ENCODE results near the gene IRF5. TPM values are rescaled to one million over a fixed set of nuclear protein-coding genes. Genes with fewer than 3 reads are reported as not detected.

The IRF5 gene
- polyA plus RNA-seq, 1 donor (not counting 4 experiments of a cell fraction or from before 2014, with no cell fraction given): 0.88 TPM

- no peaks in the 10 kb centered on the region for H3K9me1 ChIP-seq (ENCODE audit: control insufficient read depth, extremely low read depth, insufficient read depth, low read length)
- H3K27me3 ChIP-seq (ENCODE audit: control insufficient read depth, extremely low read depth, insufficient read depth, low read length): no peaks in the 10 kb centered on the region
- no peak overlapping the region for H3K27ac ChIP-seq (ENCODE audit: control insufficient read depth, insufficient read depth, low read length)
- no peaks in the 10 kb centered on the region for H3K4me1 ChIP-seq (ENCODE audit: control insufficient read depth, extremely low read depth, insufficient read depth, low read length)
- FAIRE-seq (no peak), DNase-seq (ENCODE audit: low read depth, low spot score) (no peak)
- H3K4me2 ChIP-seq (ENCODE audit: control insufficient read depth, extremely low read depth, insufficient read depth, low read depth, low read length): no peak overlapping the region
- dilution Hi-C loops (cut with MboI; ENCODE audit: extremely low pct_ligation_motif_present, low sequenced_read_pairs): no loop called here
- TF ChIP-seq EZH2 (IDR thresholded peaks at IDR 0.05; ENCODE audit: low read length): no peak
- TF ChIP-seq CTCF (optimal IDR thresholded peaks at IDR 0.05 in 1 of 3, IDR thresholded peaks at IDR 0.05 in 1 of 3, conservative IDR thresholded peaks at IDR 0.05 in 1 of 3; ENCODE audit: extremely low read depth in 1 of 3, insufficient read depth in 2 of 3, low read length in 3 of 3): no peak
- H4K20me1 ChIP-seq (ENCODE audit: control insufficient read depth, extremely low read depth, insufficient read depth, low read length): no peaks in the 10 kb centered on the region
- H3K4me3 ChIP-seq (ENCODE audit: control insufficient read depth in 2 of 3, extremely low read depth in 1 of 3, insufficient read depth in 2 of 3, low read depth in 1 of 3, low read length in 3 of 3): no peak overlapping the region
- H3K9ac ChIP-seq (ENCODE audit: control insufficient read depth, extremely low read depth, insufficient read depth, low read length): no peak overlapping the region
- H3K79me2 ChIP-seq (ENCODE audit: control insufficient read depth, insufficient read depth, low read length): no peaks in the 10 kb centered on the region
- H3K9me3 ChIP-seq (ENCODE audit: control insufficient read depth, low read depth, low read length): no peaks in the 10 kb centered on the region
- peaks cover 0 to 2% of the 10 kb centered on the region in 2 experiments for H3K36me3 ChIP-seq (ENCODE audit: control insufficient read depth in 2 of 2, extremely low read depth in 1 of 2, insufficient read depth in 2 of 2, low read length in 2 of 2)
- H2AFZ ChIP-seq (ENCODE audit: control insufficient read depth, low read length): no peak overlapping the region
Measured at GRCh38 chr7:128944487-128945236, 6.9 kb downstream of the IRF5 start.

- no peak overlapping the region for H3K9ac ChIP-seq (ENCODE audit: control insufficient read depth, extremely low read depth, insufficient read depth, low read length)
- DNase-seq (ENCODE audit: low read depth, low spot score) (no peak), FAIRE-seq (no peak)
- H3K79me2 ChIP-seq (ENCODE audit: control insufficient read depth, insufficient read depth, low read length): no peaks in the 10 kb centered on the region
- TF ChIP-seq EZH2 (IDR thresholded peaks at IDR 0.05; ENCODE audit: low read length): no peak
- TF ChIP-seq CTCF (optimal IDR thresholded peaks at IDR 0.05 in 1 of 3, IDR thresholded peaks at IDR 0.05 in 1 of 3, conservative IDR thresholded peaks at IDR 0.05 in 1 of 3; ENCODE audit: extremely low read depth in 1 of 3, insufficient read depth in 2 of 3, low read length in 3 of 3): no peak
- H3K9me1 ChIP-seq (ENCODE audit: control insufficient read depth, extremely low read depth, insufficient read depth, low read length): no peaks in the 10 kb centered on the region
- H2AFZ ChIP-seq (ENCODE audit: control insufficient read depth, low read length): no peak overlapping the region
- no peak overlapping the region for H3K4me3 ChIP-seq (ENCODE audit: control insufficient read depth in 2 of 3, extremely low read depth in 1 of 3, insufficient read depth in 2 of 3, low read depth in 1 of 3, low read length in 3 of 3)
- H3K4me2 ChIP-seq (ENCODE audit: control insufficient read depth, extremely low read depth, insufficient read depth, low read depth, low read length): no peak overlapping the region
- no peaks in the 10 kb centered on the region for H4K20me1 ChIP-seq (ENCODE audit: control insufficient read depth, extremely low read depth, insufficient read depth, low read length)
- H3K27ac ChIP-seq (ENCODE audit: control insufficient read depth, insufficient read depth, low read length): no peak overlapping the region
- no peaks in the 10 kb centered on the region for H3K9me3 ChIP-seq (ENCODE audit: control insufficient read depth, low read depth, low read length)
- no peaks in the 10 kb centered on the region for H3K4me1 ChIP-seq (ENCODE audit: control insufficient read depth, extremely low read depth, insufficient read depth, low read length)
- H3K27me3 ChIP-seq (ENCODE audit: control insufficient read depth, extremely low read depth, insufficient read depth, low read length): no peaks in the 10 kb centered on the region
- dilution Hi-C loops (cut with MboI; ENCODE audit: extremely low pct_ligation_motif_present, low sequenced_read_pairs): no loop called here
- H3K36me3 ChIP-seq (ENCODE audit: control insufficient read depth in 2 of 2, extremely low read depth in 1 of 2, insufficient read depth in 2 of 2, low read length in 2 of 2): peaks cover 0 to 2% of the 10 kb centered on the region in 2 experiments
Measured at GRCh38 chr7:128945668-128946366, 8.1 kb downstream of the IRF5 start.
